ENCODE results near the gene GPR180.

GRCh38 chr13:94557684-94558235 lies 43.9 kb upstream of the GPR180 start:
- no peak for TF ChIP-seq EZH2 (IDR thresholded peaks at IDR 0.05)
- TF ChIP-seq POLR2AphosphoS5 (IDR thresholded peaks at IDR 0.05; ENCODE audit: borderline replicate concordance, low read depth, low read length): no peak
- TF ChIP-seq FOXP2 (optimal IDR thresholded peaks at IDR 0.05; ENCODE audit: control extremely low read depth, extremely low read length, insufficient read depth): no peak
